DND-41 (cell line): ENCODE results near the gene TH.

Experiments
- EZH2 ChIP-seq: IDR thresholded peaks from 3 replicates; pipeline ENCODE4 v1.6.1; 2012; ENCODE audit warnings: borderline replicate concordance, low read depth, mild to moderate bottlenecking, moderate library complexity, low read length, inconsistent platforms; ENCODE audit not compliant: severe bottlenecking
- TF ChIP-seq, protein P1 (sequence below): IDR thresholded peaks from 2 replicates; pipeline ENCODE4 v1.5.1; 2012; ENCODE audit warnings: borderline replicate concordance, low read length, moderate library complexity, mild to moderate bottlenecking; ENCODE audit not compliant: poor library complexity, severe bottlenecking; ENCODE audit errors: extremely low read depth

- TF ChIP-seq, protein P1, sequence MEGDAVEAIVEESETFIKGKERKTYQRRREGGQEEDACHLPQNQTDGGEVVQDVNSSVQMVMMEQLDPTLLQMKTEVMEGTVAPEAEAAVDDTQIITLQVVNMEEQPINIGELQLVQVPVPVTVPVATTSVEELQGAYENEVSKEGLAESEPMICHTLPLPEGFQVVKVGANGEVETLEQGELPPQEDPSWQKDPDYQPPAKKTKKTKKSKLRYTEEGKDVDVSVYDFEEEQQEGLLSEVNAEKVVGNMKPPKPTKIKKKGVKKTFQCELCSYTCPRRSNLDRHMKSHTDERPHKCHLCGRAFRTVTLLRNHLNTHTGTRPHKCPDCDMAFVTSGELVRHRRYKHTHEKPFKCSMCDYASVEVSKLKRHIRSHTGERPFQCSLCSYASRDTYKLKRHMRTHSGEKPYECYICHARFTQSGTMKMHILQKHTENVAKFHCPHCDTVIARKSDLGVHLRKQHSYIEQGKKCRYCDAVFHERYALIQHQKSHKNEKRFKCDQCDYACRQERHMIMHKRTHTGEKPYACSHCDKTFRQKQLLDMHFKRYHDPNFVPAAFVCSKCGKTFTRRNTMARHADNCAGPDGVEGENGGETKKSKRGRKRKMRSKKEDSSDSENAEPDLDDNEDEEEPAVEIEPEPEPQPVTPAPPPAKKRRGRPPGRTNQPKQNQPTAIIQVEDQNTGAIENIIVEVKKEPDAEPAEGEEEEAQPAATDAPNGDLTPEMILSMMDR = no peak
- no peak for TF ChIP-seq EZH2
Measured at GRCh38 chr11:2220173-2220771, 48.7 kb upstream of the TH start.
